Putamen (tissue), 1 donor: ENCODE results near the gene PTPRU.

Experiments
- DNase-seq: peaks from one replicate; pipeline ENCODE4 v3.0.0-alpha.2; 2016; ENCODE audit warnings: low spot score

PTPRU gene

GRCh38 chr1:29267321-29268070 lies 31.2 kb downstream of the PTPRU start:
- DNase-seq: no peak

- peak; percentile 54 for DNase-seq
Observed at GRCh38 chr1:29269382-29269781, 33.1 kb downstream of the PTPRU start.

- no peak for DNase-seq
Observed at GRCh38 chr1:29270929-29271521, 34.7 kb downstream of the PTPRU start.

GRCh38 chr1:29271724-29272123 lies 35.4 kb downstream of the PTPRU start:
- DNase-seq: no peak

- DNase-seq: no peak
Observed at GRCh38 chr1:29272147-29272907, 36.0 kb downstream of the PTPRU start.

GRCh38 chr1:29275435-29275834 lies 39.1 kb downstream of the PTPRU start:
- DNase-seq: no peak

GRCh38 chr1:29278124-29278523 lies 41.8 kb downstream of the PTPRU start:
- DNase-seq: no peak

GRCh38 chr1:29279406-29279805 lies 43.1 kb downstream of the PTPRU start:
- no peak for DNase-seq

GRCh38 chr1:29279951-29280391 lies 43.6 kb downstream of the PTPRU start:
- no peak for DNase-seq

GRCh38 chr1:29280409-29281131 lies 44.2 kb downstream of the PTPRU start:
- no peak for DNase-seq

- DNase-seq: no peak
Observed at GRCh38 chr1:29281571-29281970, 45.2 kb downstream of the PTPRU start.

GRCh38 chr1:29282135-29282923 lies 46.0 kb downstream of the PTPRU start:
- DNase-seq: no peak

GRCh38 chr1:29282924-29283803 lies 46.8 kb downstream of the PTPRU start:
- no peak for DNase-seq

GRCh38 chr1:29283804-29284195 lies 47.5 kb downstream of the PTPRU start:
- no peak for DNase-seq

- DNase-seq: no peak
Observed at GRCh38 chr1:29284286-29284960, 48.1 kb downstream of the PTPRU start.

- no peak for DNase-seq
Observed at GRCh38 chr1:29284961-29285560, 48.7 kb downstream of the PTPRU start.

GRCh38 chr1:29285771-29286170 lies 49.4 kb downstream of the PTPRU start:
- DNase-seq: no peak

- DNase-seq: no peak
Observed at GRCh38 chr1:29286194-29286767, 50.0 kb downstream of the PTPRU start.

GRCh38 chr1:29289493-29289892 lies 53.2 kb downstream of the PTPRU start:
- DNase-seq: no peak
